Stimulated activated naive CD4-positive, alpha-beta T cell treated with Interleukin-2 at 50 U/mL for 16 hours (primary cell): ENCODE data around the gene DPAGT1.
A peak's percentile ranks its signal among the peaks of the same experiment; 100 is the strongest.
"Not testable (repeated sequence)": the region's sequence is repeated elsewhere in the genome, so short reads cannot be mapped to it uniquely, and the experiment has no call there.

Experiments
- DNase-seq: peaks from one replicate; lab custom pipeline; 2025; lab: John Stamatoyannopoulos, UW

DPAGT1 gene

DNA sequence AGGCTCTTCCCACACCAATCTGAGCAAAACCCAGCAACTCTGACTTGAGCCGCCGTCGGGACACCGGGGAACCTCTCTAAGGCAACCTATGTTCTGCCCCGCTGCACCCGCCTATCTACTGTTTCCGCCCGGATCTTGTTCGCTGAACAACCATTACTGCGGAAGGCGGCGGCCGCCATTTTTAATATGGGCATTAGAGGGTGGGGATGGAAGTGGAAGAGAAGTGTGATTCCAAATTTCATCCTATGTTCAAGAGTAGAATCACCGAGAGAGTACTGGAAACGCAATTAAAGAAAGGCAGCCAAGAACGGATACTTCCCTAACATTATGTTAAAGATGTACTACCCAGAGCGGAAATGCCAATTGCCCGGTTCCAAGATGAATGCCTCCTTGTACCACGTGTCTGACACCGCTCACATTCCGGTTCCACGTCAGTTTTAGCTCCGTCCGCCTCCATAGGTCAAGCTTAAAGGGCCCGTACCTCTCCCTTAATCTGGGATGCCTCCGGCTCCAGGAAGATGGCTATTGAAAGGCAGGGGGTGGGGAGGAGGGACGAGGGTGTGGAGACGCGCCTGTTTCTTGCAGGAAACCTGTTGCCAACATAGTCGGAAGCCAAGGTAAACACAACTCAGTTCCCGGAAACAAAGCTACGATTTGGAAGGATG, at the start of gene DPAGT1:
Gene DPAGT1 (minus strand): TSS at position 95 of the 665 bp plus-strand sequence. CDS start 198 bp downstream, outside the sequence.
- peak; percentile 86 for DNase-seq

DNA sequence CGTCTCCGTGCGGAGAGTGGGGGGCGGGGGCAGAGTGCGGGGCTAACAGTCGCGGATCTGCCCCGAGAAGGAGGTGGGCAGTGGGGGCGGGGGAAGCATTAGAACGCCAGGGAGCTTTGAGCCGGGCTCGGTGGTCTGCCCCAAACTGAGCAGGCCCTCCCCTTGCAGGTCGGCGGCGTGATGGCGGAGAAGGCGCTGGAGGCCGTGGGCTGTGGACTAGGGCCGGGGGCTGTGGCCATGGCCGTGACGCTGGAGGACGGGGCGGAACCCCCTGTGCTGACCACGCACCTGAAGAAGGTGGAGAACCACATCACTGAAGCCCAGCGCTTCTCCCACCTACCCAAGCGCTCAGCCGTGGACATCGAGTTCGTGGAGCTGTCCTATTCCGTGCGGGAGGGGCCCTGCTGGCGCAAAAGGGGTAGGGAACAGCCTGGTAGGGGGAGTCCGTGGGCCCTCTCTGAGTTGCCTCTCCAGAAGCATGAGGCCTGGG, 48.2 kb upstream of the DPAGT1 start:
- DNase-seq = no peak

DNA sequence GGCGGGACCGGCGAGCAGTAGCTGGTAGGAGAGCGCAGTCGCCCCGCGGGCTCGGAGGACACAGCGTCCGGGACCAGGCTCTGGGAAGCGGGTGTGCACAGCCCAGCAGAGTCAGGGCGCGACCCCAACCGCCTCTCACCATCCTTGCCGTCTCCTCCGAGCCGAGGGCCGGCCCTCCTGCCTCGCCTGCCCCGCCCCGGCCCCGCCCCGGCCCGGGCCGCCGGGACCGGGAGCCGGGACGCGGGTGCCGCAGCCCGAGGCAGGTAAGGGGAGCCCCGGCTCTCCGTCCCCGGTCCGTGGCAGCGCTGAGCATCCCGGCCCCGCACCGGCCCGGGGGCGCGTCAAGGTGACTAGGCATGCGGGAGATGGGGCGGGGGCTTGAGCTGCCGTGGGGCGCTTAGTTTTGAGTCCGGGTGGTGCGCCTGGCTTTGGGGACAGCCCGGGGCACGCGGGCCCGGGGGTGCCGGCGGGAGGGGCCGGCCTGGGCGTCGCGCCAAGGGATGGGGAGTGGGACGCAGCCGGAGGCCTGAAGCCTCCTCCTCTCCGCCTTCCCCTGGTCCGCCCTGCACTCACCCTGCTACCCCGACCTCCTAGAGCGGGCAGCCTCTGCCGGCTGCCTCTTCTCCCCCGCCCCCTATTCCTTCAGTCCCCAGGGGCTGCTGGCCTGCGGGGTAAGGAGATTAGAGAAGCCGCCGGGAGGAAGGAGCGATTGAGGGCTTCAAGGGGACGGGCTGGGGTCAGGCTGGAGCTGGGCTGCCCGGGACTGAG, 47.5 kb upstream of the DPAGT1 start, which contains the start of gene ABCG4:
Gene ABCG4 (plus strand): TSS at position 35 of the 768 bp plus-strand sequence. CDS start 914 bp downstream, outside the sequence.
- DNase-seq = peak; percentile 10

DNA sequence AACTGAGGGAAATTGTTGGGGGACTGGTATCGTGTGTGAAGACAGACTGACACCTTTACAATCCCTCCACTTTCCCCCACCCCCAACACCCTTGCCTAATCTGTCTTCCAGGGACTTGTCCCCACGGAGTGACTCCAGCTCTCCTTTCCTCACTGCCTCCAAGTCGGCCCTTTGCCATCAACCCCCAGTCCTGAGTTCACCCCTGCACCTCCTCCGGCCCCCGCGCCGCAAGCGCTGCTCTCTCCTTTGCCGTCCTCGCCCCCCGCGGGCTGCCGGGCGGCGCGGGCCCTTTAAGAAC, 47.0 kb upstream of the DPAGT1 start:
- no peak for DNase-seq

DNA sequence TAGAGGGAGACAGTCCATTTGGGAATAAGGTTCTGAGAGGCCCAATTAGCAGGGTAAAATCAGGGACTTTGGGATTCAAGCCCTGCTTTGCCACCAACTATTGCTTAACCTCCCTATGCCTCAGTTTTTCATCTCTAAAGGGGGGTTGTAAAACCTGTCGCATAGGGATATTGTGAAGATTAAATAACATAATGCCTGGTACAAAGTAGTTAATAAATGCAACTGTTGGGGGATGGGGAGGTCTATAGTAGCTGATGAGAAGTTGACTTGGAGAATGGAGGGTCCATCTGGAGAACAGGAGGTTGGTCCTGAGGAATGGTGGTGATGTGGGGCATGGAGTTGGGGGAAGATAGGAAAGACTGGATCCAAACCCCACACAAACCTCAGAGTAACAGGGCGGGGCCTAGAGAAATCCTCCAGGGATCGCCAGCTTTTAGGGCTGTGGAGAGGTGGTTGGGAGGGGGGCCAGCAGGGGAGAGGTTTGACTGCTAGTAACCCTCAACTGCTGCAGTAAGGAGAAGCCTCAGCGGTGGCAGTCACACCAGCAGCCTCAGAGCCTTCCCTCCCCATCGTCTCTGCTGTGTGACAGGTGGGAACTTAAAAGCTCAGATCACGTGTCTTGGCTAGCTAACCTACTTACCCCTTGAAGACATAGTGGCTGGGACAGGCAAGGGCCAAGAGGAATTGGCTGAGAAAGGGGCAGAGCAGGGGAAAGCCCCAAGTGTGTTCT, 46.1 kb upstream of the DPAGT1 start:
- no peak for DNase-seq

DNA sequence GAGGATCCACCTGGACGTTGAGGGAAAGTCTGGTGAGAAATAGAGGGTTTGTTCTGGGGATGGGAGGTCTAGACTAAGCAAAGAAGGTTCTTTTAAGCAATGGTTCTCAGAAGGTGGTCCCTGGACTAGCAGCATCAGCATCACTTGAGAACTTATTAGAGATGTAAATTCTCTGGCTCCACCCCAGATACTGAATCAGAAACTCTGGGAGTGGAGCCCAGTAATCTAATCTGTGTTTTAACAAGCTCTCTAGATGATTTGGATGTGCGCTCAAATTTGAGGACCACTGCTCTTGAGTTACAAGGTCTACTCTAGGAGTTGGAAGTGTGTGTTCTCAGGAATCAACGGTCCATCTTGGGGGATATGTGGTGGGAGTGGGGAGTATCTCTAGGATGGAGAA, 43.9 kb upstream of the DPAGT1 start:
- no peak for DNase-seq

DNA sequence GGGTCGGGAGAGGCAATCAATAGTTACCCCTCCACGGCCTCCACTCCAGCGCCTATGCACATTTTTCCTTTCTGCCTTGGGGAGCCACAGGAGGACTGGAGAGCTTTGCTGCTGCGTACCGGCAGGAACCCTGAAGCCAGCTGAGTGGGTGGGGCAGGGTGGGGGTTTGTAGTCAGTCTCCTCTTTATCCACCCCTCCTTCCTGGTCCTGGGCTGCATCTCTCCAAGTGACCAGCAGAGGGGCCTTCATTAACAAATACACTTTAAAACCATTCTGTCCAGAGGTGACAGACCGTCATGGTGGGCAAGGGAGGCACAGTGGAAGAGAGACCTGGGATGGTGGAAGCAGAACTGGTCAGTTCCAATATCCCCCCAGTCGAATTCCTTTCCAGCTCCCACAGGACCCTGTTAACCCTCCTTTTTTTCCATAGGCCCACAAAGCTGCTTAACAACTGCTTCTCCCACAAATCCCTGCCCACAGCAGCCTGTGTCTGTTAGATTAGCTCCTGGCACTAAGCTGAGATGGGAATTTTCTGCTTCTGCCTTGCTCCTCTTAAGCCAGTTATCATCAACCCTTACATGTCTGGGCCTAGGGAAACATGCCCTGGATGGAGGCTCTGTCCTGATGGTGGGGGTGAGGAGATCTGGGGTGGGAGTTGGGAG, 43.3 kb upstream of the DPAGT1 start:
- no peak for DNase-seq

DNA sequence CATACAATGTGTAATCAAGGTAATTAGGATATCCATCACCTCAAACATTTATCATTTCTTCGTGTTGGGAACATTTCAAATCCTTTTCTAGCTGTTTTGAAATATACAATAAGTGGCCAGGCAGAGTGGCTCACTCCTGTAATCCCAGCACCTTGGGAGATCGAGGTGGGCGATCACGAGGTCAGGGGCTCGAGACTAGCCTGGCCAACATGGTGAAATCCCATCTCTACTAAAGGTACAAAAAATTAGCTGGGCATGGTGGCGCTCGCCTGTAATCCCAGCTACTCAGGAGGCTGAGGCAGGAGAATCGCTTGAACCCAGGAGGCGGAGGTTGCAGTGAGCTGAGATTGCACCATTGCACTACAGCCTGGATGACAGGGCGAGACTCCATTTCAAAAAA, 37.6 kb upstream of the DPAGT1 start:
- DNase-seq = not testable (repeated sequence)

DNA sequence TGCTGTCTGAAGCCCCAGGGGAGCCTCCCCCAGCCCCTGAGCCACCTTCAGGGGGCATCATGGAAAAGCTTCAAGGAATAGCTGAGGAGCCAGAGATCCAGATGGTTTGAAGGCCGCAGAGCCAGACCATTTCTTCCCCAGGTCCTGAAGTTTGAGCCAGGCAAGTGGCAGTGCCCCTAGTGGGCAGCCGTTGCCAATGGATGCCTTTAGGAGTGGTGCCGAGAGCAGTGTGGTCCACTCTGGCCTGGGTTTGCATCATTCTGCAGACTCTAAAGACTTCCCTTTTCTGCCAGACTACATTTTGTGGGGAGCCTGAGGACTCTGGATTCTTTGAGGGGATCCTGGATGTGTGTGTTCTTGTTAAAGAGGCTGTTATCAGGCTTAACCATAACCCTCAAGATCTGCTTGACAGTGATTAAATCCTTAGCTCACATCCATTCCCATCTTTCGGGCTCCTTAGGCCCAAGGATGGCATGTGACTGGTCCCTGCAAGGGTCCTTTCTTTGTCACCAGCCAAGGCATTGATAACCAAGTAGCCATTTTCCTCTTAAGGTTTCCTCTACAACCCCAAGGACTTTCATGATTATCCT, 32.8 kb upstream of the DPAGT1 start:
- no peak for DNase-seq

DNA sequence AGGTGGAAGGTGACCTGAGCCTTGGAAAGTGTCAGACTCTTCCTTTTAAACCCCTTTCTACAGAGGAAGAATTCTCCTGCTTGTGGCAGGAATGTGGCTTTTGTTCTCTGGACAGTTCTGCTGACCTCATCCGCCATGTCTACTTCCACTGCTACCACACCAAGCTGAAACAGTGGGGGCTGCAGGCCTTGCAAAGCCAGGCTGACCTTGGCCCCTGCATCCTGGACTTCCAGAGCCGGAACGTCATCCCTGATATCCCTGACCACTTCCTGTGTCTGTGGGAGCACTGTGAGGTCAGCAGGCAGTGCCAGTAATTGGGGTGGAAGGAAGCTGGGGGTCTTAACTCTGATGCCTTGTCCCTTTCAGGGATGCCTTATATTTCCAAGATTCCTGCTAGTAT, 29.0 kb upstream of the DPAGT1 start:
- no peak for DNase-seq

DNA sequence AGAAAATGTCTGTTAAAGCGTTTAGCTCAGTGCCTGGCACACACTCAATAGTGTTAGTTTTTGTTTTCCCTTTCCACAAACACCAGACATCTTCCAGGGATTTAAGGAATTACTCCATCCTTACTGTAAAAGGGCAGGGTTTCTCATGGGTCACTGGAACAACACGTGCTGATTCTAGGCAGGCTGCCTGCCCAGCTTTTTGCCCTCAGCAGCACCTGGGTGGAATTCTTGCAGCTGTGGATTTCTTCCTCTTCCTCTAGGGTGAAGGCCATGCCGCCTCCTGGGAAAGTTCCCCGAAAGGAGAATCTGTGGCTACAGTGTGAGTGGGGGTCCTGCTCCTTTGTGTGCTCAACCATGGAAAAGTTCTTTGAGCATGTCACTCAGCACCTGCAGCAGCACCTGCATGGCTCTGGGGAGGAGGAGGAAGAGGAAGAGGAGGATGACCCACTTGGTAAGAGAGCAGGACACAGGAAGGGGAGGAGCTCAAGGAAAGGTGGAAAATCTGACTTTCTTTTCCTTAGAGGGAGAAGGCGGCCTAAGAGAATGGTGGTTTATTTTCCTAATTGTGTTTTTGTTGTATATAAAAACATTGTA, 25.1 kb upstream of the DPAGT1 start:
- DNase-seq = no peak

DNA sequence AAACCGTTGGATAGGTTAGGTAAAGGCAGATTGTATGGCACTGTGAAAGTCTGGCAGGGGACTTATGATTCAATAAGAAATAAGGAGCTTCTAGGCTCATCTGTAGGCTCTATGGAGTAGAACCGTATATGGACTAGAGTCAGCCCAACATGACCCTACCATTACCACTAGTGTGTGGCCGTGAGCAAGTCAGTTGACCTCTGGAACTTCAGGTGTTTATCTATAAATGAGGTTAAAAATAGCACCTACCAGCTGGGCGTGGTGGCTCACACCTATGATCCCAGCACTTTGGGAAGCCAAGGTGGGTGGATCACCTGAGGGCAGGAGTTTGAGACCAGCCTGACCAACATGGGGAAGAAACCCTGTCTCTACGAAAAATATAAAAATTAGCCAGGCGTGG, 24.2 kb upstream of the DPAGT1 start:
- DNase-seq = no peak

DNA sequence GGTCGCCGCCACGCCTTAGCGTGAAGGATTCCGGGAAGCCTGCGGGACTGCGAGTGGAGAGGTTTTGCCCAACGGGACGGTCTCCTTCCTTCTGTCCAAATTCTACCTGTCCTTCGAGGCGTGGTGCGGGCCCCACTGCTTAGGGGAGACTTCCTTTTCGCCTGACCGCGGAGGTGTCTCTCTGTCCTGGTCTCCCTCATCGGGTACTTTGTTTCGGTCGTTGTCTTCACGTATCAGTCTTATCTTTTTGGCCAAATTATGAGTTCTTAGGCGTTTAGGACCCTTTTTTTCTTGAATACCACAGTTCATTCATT, 20.1 kb upstream of the DPAGT1 start:
- no peak for DNase-seq

DNA sequence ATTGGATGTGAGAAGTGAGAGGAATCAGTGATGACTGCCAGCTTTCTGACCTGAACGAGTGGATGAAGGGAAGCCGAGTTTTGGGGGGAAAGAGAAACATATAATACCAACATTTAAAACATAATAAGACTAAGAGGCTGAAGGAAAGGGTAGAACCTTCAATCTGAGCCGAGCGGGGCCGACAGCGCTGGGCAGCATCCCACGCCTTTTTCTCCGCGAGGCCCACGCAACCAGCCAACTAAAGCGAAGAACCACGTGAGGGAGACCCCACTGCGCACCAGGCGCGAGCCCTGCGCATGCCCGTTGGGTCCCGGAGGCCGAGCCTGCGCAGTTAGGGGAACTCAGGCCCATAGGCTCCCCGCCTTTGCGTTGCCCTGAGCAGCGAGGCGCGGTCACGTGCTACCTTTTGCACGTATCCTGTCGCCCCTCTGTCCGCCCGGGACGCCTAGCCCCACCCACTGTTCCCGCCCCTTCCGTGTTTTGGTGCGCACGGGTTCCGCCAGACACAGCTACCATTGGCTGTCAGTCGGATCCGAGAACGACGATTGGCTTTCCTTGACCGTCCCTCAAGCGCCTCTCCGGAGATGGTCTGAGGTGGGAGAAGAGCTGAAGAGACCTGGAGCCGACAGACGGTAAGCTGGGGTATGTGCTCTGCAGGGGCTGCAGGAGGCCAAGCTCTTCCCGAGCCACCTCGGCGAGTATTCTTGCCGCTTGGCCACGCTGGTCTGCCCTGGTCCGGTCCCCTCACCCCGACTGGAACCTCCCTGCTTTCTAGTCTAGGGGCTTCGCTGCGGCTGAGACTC, 19.6 kb upstream of the DPAGT1 start, which contains the start of gene HINFP:
Gene HINFP (plus strand): TSS at position 573 of the 803 bp plus-strand sequence. CDS start 5,365 bp downstream, outside the sequence.
- peak; percentile 100 for DNase-seq

DNA sequence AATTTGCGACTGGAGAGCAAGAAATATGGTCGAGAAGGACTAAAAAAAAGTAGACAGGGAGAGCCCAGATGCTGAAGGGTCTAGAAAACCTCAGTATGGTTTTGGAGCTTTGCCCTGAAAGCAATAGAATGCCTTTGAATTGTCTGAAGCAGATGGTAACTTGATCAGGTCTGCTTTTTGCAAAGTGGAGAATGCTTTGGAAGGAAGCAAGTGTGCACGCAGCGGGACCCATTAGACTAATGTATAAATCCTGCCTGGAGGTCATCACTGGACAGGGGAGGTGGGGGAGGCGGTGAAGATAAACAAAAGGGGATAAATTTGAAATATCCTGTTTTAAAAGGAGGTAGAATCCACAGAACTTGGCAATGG, 19.0 kb upstream of the DPAGT1 start:
- DNase-seq = no peak

DNA sequence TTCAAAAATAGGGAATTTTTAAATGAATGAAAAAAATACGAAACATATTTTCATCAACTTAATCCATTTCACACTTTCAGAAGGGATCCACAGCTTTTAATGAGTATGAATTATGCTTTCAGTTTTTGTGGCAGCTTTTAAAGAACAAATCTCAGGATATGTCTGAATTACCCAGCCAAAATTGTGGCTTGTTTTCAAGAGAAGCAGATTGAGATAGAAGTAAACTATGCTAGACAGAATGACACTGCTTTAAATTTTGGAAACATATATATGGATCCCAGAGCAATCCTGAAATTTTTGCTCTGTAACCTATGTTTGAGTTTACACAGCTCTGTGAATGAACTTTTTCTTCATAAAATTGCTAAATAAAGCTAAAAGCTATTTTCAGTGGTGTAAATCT, 17.3 kb upstream of the DPAGT1 start:
- no peak for DNase-seq

DNA sequence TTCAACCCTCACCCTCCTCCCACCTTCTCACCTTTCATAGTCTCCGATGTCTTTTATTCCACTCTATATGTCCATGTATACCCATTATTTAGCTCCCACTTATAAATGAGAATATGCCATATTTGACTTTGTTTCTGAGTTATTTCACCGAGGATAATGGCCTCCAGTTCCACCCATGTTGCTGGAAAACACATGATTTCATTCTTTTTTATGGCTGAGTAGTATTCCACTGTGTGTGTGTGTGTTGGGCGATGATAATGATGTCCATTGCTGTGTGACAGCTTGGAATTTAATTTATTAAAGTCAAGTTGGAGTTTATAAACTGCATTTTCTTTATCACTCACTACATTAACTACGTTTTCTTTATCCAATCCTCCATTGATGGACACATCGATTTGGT, 16.6 kb upstream of the DPAGT1 start:
- no peak for DNase-seq

DNA sequence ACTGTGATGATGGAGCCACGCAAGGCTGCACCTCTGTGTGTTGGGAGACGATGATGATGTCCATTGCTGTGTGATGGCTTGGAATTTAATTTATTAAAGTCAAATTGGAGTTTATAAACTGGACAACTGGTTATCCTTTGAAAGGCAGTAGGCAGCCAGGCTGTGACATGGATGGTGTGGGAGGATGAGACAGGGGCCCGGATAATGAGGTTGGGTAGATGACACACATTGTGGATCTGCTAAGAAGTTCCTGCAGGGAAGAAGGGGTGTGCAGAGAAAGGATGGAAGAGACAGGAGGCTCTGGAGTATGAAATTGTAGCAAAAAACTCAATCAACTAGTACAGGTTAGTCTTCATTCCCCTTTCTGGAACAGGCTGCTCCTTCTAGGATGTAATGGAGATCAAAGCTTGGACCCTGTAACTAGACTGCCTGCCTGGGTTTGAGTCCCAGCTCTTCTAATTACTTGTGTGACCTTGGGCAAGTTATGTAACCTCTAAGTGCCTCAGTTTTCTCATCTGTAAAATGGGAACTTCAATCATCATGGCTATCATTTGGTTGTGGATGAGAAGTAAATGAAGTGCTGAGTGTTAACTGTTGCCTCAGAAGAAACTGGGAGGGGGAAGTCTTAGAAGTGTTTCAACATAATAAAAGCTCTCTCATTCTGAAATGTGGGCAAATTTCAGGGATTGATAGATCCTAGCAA, 15.5 kb upstream of the DPAGT1 start:
- no peak for DNase-seq

DNA sequence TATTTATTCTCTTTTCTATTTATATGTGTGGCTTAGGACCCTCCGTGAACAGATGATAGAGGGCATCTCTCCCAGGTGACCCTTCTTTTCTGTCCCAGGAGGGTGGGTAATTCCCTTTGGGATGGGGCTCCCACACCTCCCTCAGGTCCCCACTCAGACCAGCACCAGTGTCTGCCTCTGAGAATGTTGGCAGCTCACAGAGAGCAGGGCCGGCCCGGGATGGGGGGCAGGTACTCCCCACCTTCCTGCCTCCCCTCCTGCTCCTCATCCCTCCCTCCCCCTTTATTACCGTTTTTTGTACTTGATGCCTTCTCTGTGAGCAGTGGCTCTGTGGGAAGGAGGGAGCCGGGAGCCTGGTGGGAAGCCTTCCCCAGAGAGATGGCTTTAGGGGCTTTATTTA, 14.9 kb upstream of the DPAGT1 start:
- no peak for DNase-seq

DNA sequence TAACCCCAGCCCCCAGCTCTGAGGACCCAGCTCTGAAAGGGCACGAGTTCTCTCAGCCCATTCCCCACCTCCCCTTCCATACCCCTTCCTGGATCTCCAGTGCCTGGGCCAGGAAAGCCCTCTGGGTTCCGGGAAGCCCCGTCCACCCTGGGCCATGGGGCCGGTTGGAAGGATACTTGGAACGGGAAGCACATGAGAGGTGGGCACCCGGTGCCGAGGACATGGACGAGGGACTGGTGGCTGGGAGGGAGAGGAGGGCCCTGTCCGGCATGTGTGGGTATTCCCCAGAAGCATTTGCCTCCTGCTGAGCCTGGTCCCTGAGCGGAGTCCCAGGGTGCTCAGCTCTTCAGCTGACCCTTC, 14.6 kb upstream of the DPAGT1 start:
- DNase-seq = no peak
